HCT116 (cell line): ENCODE results near the gene CASZ1.

Experiments used
- POLR2AphosphoS5 ChIP-seq: IDR thresholded peaks from 2 replicates; pipeline ENCODE4 v1.6.1; 2011; ENCODE audit warnings: mild to moderate bottlenecking, low read depth, low read length, moderate library complexity
- TF ChIP-seq, protein P1 (sequence below), 3 experiments: fragments of 200-600 bp in 1 of 3; sonication (generic) in 1 of 3; IDR thresholded peaks in 2 of 3; conservative IDR thresholded peaks in 1 of 3; 2 replicates each; pipeline ENCODE4 v1.5.1; 2012 to 2017; ENCODE audit warnings: low read depth in 2 of 3, low read length in 2 of 3, antibody characterized with exemption in 1 of 3, borderline replicate concordance in 1 of 3, control low read depth in 1 of 3, mild to moderate bottlenecking in 1 of 3, mixed read lengths in 1 of 3, mixed run types in 1 of 3, moderate library complexity in 1 of 3; ENCODE audit not compliant: insufficient read depth in 1 of 3

DNA sequence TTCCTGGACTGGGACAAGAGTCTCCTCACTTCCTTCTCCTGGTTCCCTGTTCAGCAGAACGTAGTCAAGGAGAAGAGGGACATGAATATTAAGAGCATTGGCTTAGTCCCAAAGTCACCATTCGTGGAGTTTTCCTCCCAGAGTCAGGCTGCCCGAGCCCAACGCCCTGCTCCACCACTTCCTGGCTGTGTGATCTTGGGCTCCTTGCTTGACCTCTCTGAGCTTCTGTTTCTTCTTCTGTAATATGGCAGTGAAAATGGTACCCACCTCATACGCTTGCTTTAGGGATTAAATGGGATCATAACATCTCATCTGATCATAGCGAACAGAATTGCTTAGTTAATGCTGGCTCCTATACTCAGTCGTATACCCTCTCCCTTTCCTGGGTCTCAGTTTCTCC is 12.0 kb upstream of the CASZ1 start:
- TF ChIP-seq, protein P1, sequence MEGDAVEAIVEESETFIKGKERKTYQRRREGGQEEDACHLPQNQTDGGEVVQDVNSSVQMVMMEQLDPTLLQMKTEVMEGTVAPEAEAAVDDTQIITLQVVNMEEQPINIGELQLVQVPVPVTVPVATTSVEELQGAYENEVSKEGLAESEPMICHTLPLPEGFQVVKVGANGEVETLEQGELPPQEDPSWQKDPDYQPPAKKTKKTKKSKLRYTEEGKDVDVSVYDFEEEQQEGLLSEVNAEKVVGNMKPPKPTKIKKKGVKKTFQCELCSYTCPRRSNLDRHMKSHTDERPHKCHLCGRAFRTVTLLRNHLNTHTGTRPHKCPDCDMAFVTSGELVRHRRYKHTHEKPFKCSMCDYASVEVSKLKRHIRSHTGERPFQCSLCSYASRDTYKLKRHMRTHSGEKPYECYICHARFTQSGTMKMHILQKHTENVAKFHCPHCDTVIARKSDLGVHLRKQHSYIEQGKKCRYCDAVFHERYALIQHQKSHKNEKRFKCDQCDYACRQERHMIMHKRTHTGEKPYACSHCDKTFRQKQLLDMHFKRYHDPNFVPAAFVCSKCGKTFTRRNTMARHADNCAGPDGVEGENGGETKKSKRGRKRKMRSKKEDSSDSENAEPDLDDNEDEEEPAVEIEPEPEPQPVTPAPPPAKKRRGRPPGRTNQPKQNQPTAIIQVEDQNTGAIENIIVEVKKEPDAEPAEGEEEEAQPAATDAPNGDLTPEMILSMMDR (IDR thresholded peaks at IDR 0.05 in 2 of 3, conservative IDR thresholded peaks at IDR 0.05 in 1 of 3; ENCODE audit: borderline replicate concordance in 1 of 3, insufficient read depth in 1 of 3, low read depth in 2 of 3, low read length in 2 of 3), result no peak
- no peak for TF ChIP-seq POLR2AphosphoS5
